GM23248 (cell line): Measurements from ENCODE around the gene GTPBP6. TPM values are rescaled to one million over a fixed set of nuclear protein-coding genes. Genes with fewer than 3 reads are reported as not detected.

Experiments used
- DNase-seq: peaks from one replicate; pipeline ENCODE4 v3.0.0-alpha.2; 2015
- H2AFZ ChIP-seq: fragments of 200-600 bp; sonication (generic); 2 replicates; pipeline ENCODE4 v1.6.1; 2016; ENCODE audit warnings: antibody characterized with exemption
- H3F3A ChIP-seq: fragments of 200-600 bp; sonication (generic); 2 replicates; pipeline ENCODE4 v1.6.1; 2016; ENCODE audit warnings: mild to moderate bottlenecking, antibody characterized with exemption, mixed run types; ENCODE audit not compliant: insufficient read depth
- H3K27ac ChIP-seq: fragments of 200-600 bp; sonication (generic); 2 replicates; pipeline ENCODE4 v1.5.1; 2016; ENCODE audit warnings: mild to moderate bottlenecking
- H3K27me3 ChIP-seq: fragments of 200-600 bp; sonication (generic); replicated peaks from 2 replicates; pipeline ENCODE4 v1.6.1; 2016; ENCODE audit warnings: mild to moderate bottlenecking; ENCODE audit not compliant: insufficient read depth
- H3K36me3 ChIP-seq: fragments of 200-600 bp; sonication (generic); 2 replicates; pipeline ENCODE4 v1.6.1; 2016; ENCODE audit warnings: low read depth, mild to moderate bottlenecking
- H3K4me1 ChIP-seq: fragments of 200-600 bp; sonication (generic); 2 replicates; pipeline ENCODE4 v1.6.1; 2016; ENCODE audit warnings: mild to moderate bottlenecking; ENCODE audit not compliant: insufficient read depth
- H3K4me2 ChIP-seq: fragments of 200-600 bp; sonication (generic); one replicate; pipeline ENCODE4 v1.6.1; 2016; ENCODE audit warnings: mild to moderate bottlenecking; ENCODE audit not compliant: unreplicated experiment
- H3K4me3 ChIP-seq: fragments of 200-600 bp; sonication (generic); 2 replicates; pipeline ENCODE4 v1.5.1; 2016; ENCODE audit warnings: mild to moderate bottlenecking
- H3K79me2 ChIP-seq: fragments of 200-600 bp; sonication (generic); 2 replicates; pipeline ENCODE4 v1.6.1; 2016; ENCODE audit warnings: mild to moderate bottlenecking; ENCODE audit not compliant: insufficient read depth
- H3K9ac ChIP-seq: fragments of 200-600 bp; sonication (generic); 2 replicates; pipeline ENCODE4 v1.6.1; 2016; ENCODE audit warnings: mild to moderate bottlenecking
- H3K9me2 ChIP-seq: fragments of 200-600 bp; sonication (generic); 2 replicates; pipeline ENCODE4 v1.6.1; 2016; ENCODE audit warnings: mixed run types, mild to moderate bottlenecking, moderate library complexity; ENCODE audit not compliant: insufficient read depth
- H3K9me3 ChIP-seq: fragments of 200-600 bp; sonication (generic); one replicate; pipeline ENCODE4 v1.6.1; 2017; ENCODE audit warnings: low read depth
- H4K20me1 ChIP-seq: fragments of 200-600 bp; sonication (generic); 2 replicates; pipeline ENCODE4 v1.6.0; 2016; ENCODE audit not compliant: insufficient read depth
- EZH2 ChIP-seq: fragments of 200-600 bp; sonication (generic); IDR thresholded peaks from 2 replicates; pipeline ENCODE4 v1.6.1; 2018; ENCODE audit warnings: antibody characterized with exemption, mild to moderate bottlenecking; ENCODE audit not compliant: insufficient read depth, poor library complexity, severe bottlenecking
- EZH2phosphoT487 ChIP-seq: fragments of 200-600 bp; sonication (generic); IDR thresholded peaks from 2 replicates; pipeline ENCODE4 v1.6.1; 2018; ENCODE audit warnings: antibody characterized with exemption, moderate library complexity, mild to moderate bottlenecking, low read depth; ENCODE audit not compliant: insufficient read depth
- WGBS, 2 experiments: methylation state at CpG; one replicate each; pipeline ENCODE4 v1.1.6; 2015 to 2017; ENCODE audit warnings: low lambda C conversion rate in 2 of 2, low coverage in 1 of 2; ENCODE audit errors: missing lambda C conversion rate in 2 of 2; 5-methylcytosine and 5-hydroxymethylcytosine counted together
- in situ Hi-C: fragments of 300-500 bp; cut with MboI; formaldehyde crosslinking; loops from 2 replicates; pipeline ENCODE4 v1.15.0; 2020
- polyA plus RNA-seq: library from polyadenylated mRNA; unstranded; fragments of >200 nt; fragmentation: Nextera tagmentation; extraction: Ambion mirVana; gene quantifications from 2 replicates; pipeline ENCODE4 v1.2.1, GENCODE V29; 2016
- total RNA-seq: library from RNA; depleted of rRNA; stranded (reverse); fragments of >200 nt; shearing (Covaris generic); gene quantifications from 2 replicates; pipeline ENCODE4 v1.2.3, GENCODE V29; 2014

GTPBP6 gene
- total and polyA plus RNA-seq, 2 experiments from 2014 or later: 28.1 to 32.4 TPM

GRCh38 chrX:323721-324628 is 5.4 kb upstream of the GTPBP6 start:
- Histone ChIP-seq H3K9ac (no peak overlapping the region), H3K4me1 (no peaks in the 10 kb centered on the region), H4K20me1 (no peaks in the 10 kb centered on the region), H3K4me3 (no peak overlapping the region), H3F3A (0 out of 2 replicates have a peak, but pooled peaks cover 4% of the 10 kb centered on the region), H3K36me3 (no peaks in the 10 kb centered on the region), H3K27ac (no peak overlapping the region), H3K4me2 (no peak overlapping the region), H3K9me3 (no peaks in the 10 kb centered on the region), H3K9me2 (no peaks in the 10 kb centered on the region), H3K79me2 (no peaks in the 10 kb centered on the region), H2AFZ (no peak overlapping the region), H3K27me3 (no peaks in the 10 kb centered on the region)
- TF ChIP-seq EZH2: no peak
- no peak for TF ChIP-seq EZH2phosphoT487
- peak; percentile 61 for DNase-seq
- in situ Hi-C loops: no loop called here
- WGBS, 2 experiments: 14 to 17% methylated on average over 26 to 36 of the region's 38 CpGs

GRCh38 chrX:320126-320783 is 1.7 kb upstream of the GTPBP6 start:
- no peaks in the 10 kb centered on the region for H3K4me1 ChIP-seq
- H3K9me2 ChIP-seq: no peaks in the 10 kb centered on the region
- H3K27ac ChIP-seq: no peak overlapping the region
- H3F3A ChIP-seq: 0 out of 2 replicates have a peak, but pooled peaks cover 4% of the 10 kb centered on the region
- no peaks in the 10 kb centered on the region for H3K27me3 ChIP-seq
- H3K9ac ChIP-seq: peak overlapping the region; percentile 91
- 11% methylated on average over 21 to 24 of the region's 24 CpGs for WGBS, 2 experiments
- peak overlapping the region; percentile 77 for H3K4me3 ChIP-seq
- no peaks in the 10 kb centered on the region for H3K9me3 ChIP-seq
- TF ChIP-seq EZH2: no peak
- TF ChIP-seq EZH2phosphoT487: no peak
- peak; percentile 46 for DNase-seq
- peak overlapping the region; percentile 94 for H3K4me2 ChIP-seq
- H2AFZ ChIP-seq: no peak overlapping the region; the same call in 1 of the 2 replicates
- H4K20me1 ChIP-seq: no peaks in the 10 kb centered on the region
- no peaks in the 10 kb centered on the region for H3K36me3 ChIP-seq
- peaks cover 12% of the 10 kb centered on the region; the same call in 1 of the 2 replicates for H3K79me2 ChIP-seq
- in situ Hi-C loops: no loop called here

GRCh38 chrX:319579-320125 is 1.1 kb upstream of the GTPBP6 start:
- Histone ChIP-seq H3F3A (0 out of 2 replicates have a peak, but pooled peaks cover 4% of the 10 kb centered on the region), H3K9me3 (no peaks in the 10 kb centered on the region), H3K9me2 (no peaks in the 10 kb centered on the region), H3K27me3 (no peaks in the 10 kb centered on the region), H3K4me2 (peak overlapping the region; percentile 94), H3K79me2 (peaks cover 12% of the 10 kb centered on the region; the same call in 1 of the 2 replicates), H4K20me1 (no peaks in the 10 kb centered on the region), H3K27ac (peak overlapping the region; percentile 18; the same call in 1 of the 2 replicates), H3K36me3 (no peaks in the 10 kb centered on the region), H2AFZ (peak overlapping the region; percentile 69), H3K9ac (peak overlapping the region; percentile 91), H3K4me3 (peak overlapping the region; percentile 77), H3K4me1 (no peaks in the 10 kb centered on the region)
- TF ChIP-seq EZH2 (no peak), EZH2phosphoT487 (no peak)
- DNase-seq: peak; percentile 20
- in situ Hi-C loops: no loop called here
- WGBS, 2 experiments: 3 to 10% methylated on average over 2 to 22 of the region's 41 CpGs

GRCh38 chrX:318068-318738 is 393 bp downstream of the GTPBP6 start:
- H3K4me3 ChIP-seq: peak overlapping the region; percentile 83
- peak overlapping the region; percentile 89 for H3K27ac ChIP-seq
- peak; percentile 100 for DNase-seq
- no peaks in the 10 kb centered on the region for H3K9me3 ChIP-seq
- H3K4me2 ChIP-seq: peak overlapping the region; percentile 60
- H3K4me1 ChIP-seq: no peaks in the 10 kb centered on the region
- H3K9me2 ChIP-seq: no peaks in the 10 kb centered on the region
- in situ Hi-C loops: no loop called here
- no peaks in the 10 kb centered on the region for H4K20me1 ChIP-seq
- TF ChIP-seq EZH2phosphoT487 (no peak), EZH2 (no peak)
- peak overlapping the region; percentile 89 for H3K9ac ChIP-seq
- peaks cover 12% of the 10 kb centered on the region; the same call in 1 of the 2 replicates for H3K79me2 ChIP-seq
- H3F3A ChIP-seq: 0 out of 2 replicates have a peak, but pooled peaks cover 4% of the 10 kb centered on the region
- no peaks in the 10 kb centered on the region for H3K36me3 ChIP-seq
- peak overlapping the region; percentile 69 for H2AFZ ChIP-seq
- WGBS, 2 experiments: 1 to 3% methylated on average over 17 to 60 of the region's 61 CpGs
- H3K27me3 ChIP-seq: no peaks in the 10 kb centered on the region
